Trophoblast cell (in vitro differentiated cells and primary cell): Measurements from ENCODE around the gene ARHGAP6.

ENCODE experiments used
- DNase-seq, 2 donors: peaks; one replicate each; pipeline ENCODE4 v3.0.0-alpha.2; 2016
- H2AFZ ChIP-seq: 2 replicates; pipeline ENCODE4 v1.6.1; 2013; ENCODE audit warnings: low read length, moderate library complexity, mild to moderate bottlenecking; ENCODE audit not compliant: insufficient read depth, poor library complexity
- H2AK5ac ChIP-seq: 2 replicates; pipeline ENCODE4 v1.6.1; 2013; ENCODE audit warnings: mild to moderate bottlenecking, low read length
- H2BK120ac ChIP-seq: 2 replicates; pipeline ENCODE4 v1.6.1; 2013; ENCODE audit warnings: low read length, mild to moderate bottlenecking, moderate library complexity; ENCODE audit not compliant: insufficient read depth, poor library complexity
- H2BK12ac ChIP-seq: 2 replicates; pipeline ENCODE4 v1.6.1; 2013; ENCODE audit warnings: mild to moderate bottlenecking, low read length, moderate library complexity
- H2BK5ac ChIP-seq: 2 replicates; pipeline ENCODE4 v1.6.1; 2013; ENCODE audit warnings: low read length, low read depth, moderate library complexity, mild to moderate bottlenecking; ENCODE audit not compliant: poor library complexity
- H3K14ac ChIP-seq: 2 replicates; pipeline ENCODE4 v1.6.1; 2013; ENCODE audit warnings: mild to moderate bottlenecking, low read length
- H3K18ac ChIP-seq: 2 replicates; pipeline ENCODE4 v1.6.1; 2013; ENCODE audit warnings: mild to moderate bottlenecking, low read length
- H3K23ac ChIP-seq: 2 replicates; pipeline ENCODE4 v1.6.1; 2013; ENCODE audit warnings: low read length
- H3K27ac ChIP-seq: 2 replicates; pipeline ENCODE4 v1.5.1; 2013; ENCODE audit warnings: low read depth, mild to moderate bottlenecking, inconsistent platforms, low read length, moderate library complexity
- H3K27me3 ChIP-seq: 2 replicates; pipeline ENCODE4 v1.6.1; 2013; ENCODE audit warnings: inconsistent platforms, mild to moderate bottlenecking, low read length, moderate library complexity; ENCODE audit not compliant: insufficient read depth
- H3K36me3 ChIP-seq, 2 experiments: 1 replicate in 1 of 2; 2 replicates in 1 of 2; pipeline ENCODE4 v1.6.1; 2013; ENCODE audit warnings: low read length in 2 of 2, mild to moderate bottlenecking in 2 of 2, moderate library complexity in 1 of 2; ENCODE audit not compliant: insufficient read depth in 2 of 2, control insufficient read depth in 1 of 2
- H3K4ac ChIP-seq: 2 replicates; pipeline ENCODE4 v1.6.1; 2013; ENCODE audit warnings: low read depth, mild to moderate bottlenecking, low read length, moderate library complexity
- H3K4me1 ChIP-seq, 2 experiments: 1 replicate in 1 of 2; 2 replicates in 1 of 2; pipeline ENCODE4 v1.6.1; 2013; ENCODE audit warnings: low read length in 2 of 2, mild to moderate bottlenecking in 2 of 2, moderate library complexity in 1 of 2; ENCODE audit not compliant: insufficient read depth in 2 of 2, control insufficient read depth in 1 of 2
- H3K4me2 ChIP-seq: 2 replicates; pipeline ENCODE4 v1.6.1; 2013; ENCODE audit warnings: inconsistent platforms, mild to moderate bottlenecking, low read length, moderate library complexity
- H3K4me3 ChIP-seq: 2 replicates; pipeline ENCODE4 v1.5.1; 2013; ENCODE audit warnings: mild to moderate bottlenecking, low read depth, low read length, inconsistent platforms
- H3K79me1 ChIP-seq: one replicate; pipeline ENCODE4 v1.6.1; 2013; ENCODE audit warnings: low read length
- H3K79me2 ChIP-seq: 2 replicates; pipeline ENCODE4 v1.6.1; 2013; ENCODE audit warnings: low read length, mild to moderate bottlenecking; ENCODE audit not compliant: control insufficient read depth, insufficient read depth, poor library complexity
- H3K9ac ChIP-seq: 2 replicates; pipeline ENCODE4 v1.6.1; 2013; ENCODE audit warnings: mild to moderate bottlenecking, low read length
- H3K9me3 ChIP-seq: 2 replicates; pipeline ENCODE4 v1.6.1; 2013; ENCODE audit warnings: low read depth, mild to moderate bottlenecking, control low read depth, inconsistent platforms, low read length; ENCODE audit not compliant: insufficient read depth
- H4K12ac ChIP-seq: 2 replicates; pipeline ENCODE4 v1.6.1; 2013; ENCODE audit warnings: low read depth, mild to moderate bottlenecking, low read length, moderate library complexity
- H4K8ac ChIP-seq: 2 replicates; pipeline ENCODE4 v1.6.1; 2013; ENCODE audit warnings: low read depth, mild to moderate bottlenecking, low read length, moderate library complexity
- H4K91ac ChIP-seq: one replicate; pipeline ENCODE4 v1.6.1; 2013; ENCODE audit warnings: low read depth, mild to moderate bottlenecking, low read length, moderate library complexity
- WGBS: extraction: QIAGEN DNeasy Blood & Tissue Kit; methylation state at CpG from one replicate; pipeline ENCODE4 v1.1.7; 2013; ENCODE audit warnings: missing lambda C conversion rate; ENCODE audit not compliant: insufficient read length, insufficient coverage; ENCODE audit errors: extremely low coverage; 5-methylcytosine and 5-hydroxymethylcytosine counted together

Gene ARHGAP6

GRCh38 chrX:11403631-11404030 lies 262.1 kb downstream of the ARHGAP6 start:
- no peaks in the 10 kb centered on the region for H3K36me3 ChIP-seq
- no peak overlapping the region for H3K9ac ChIP-seq
- no peaks in the 10 kb centered on the region for H3K79me2 ChIP-seq
- no peak overlapping the region for H2BK12ac ChIP-seq
- peaks cover 3% of the 10 kb centered on the region in 2 experiments for H3K4me1 ChIP-seq
- no peak overlapping the region for H2AFZ ChIP-seq
- no peak overlapping the region for H2BK5ac ChIP-seq
- H4K8ac ChIP-seq, result no peak overlapping the region
- H3K14ac ChIP-seq, result no peak overlapping the region
- no peaks in the 10 kb centered on the region for H3K9me3 ChIP-seq
- no peak overlapping the region for H2BK120ac ChIP-seq
- H3K4me3 ChIP-seq, result no peak overlapping the region
- H3K27me3 ChIP-seq, result no peaks in the 10 kb centered on the region
- H3K79me1 ChIP-seq, result peaks cover 1% of the 10 kb centered on the region
- H3K18ac ChIP-seq, result no peak overlapping the region
- H2AK5ac ChIP-seq, result no peak overlapping the region
- H4K91ac ChIP-seq, result no peak overlapping the region
- H3K23ac ChIP-seq, result no peak overlapping the region
- WGBS, result no CpG with 5 or more reads among the region's 3 CpGs
- no peak overlapping the region for H3K4me2 ChIP-seq
- no peak for DNase-seq
- H3K27ac ChIP-seq, result no peak overlapping the region
- no peak overlapping the region for H4K12ac ChIP-seq
- no peak overlapping the region for H3K4ac ChIP-seq

GRCh38 chrX:11401966-11402365 lies 263.8 kb downstream of the ARHGAP6 start:
- Histone ChIP-seq H3K4ac (no peak overlapping the region), H3K27me3 (no peaks in the 10 kb centered on the region), H2BK12ac (no peak overlapping the region), H3K36me3 (no peaks in the 10 kb centered on the region), H4K91ac (no peak overlapping the region), H4K8ac (no peak overlapping the region), H3K9me3 (no peaks in the 10 kb centered on the region), H3K79me1 (peaks cover 1% of the 10 kb centered on the region), H3K4me1 (peaks cover 3% of the 10 kb centered on the region in 2 experiments), H2BK5ac (no peak overlapping the region), H3K9ac (no peak overlapping the region), H3K4me2 (no peak overlapping the region), H3K18ac (no peak overlapping the region), H2AFZ (no peak overlapping the region), H3K79me2 (no peaks in the 10 kb centered on the region), H3K4me3 (no peak overlapping the region), H2BK120ac (no peak overlapping the region), H3K14ac (no peak overlapping the region), H2AK5ac (no peak overlapping the region), H3K23ac (no peak overlapping the region), H4K12ac (no peak overlapping the region), H3K27ac (no peak overlapping the region)
- peak in 1 of 2 donors; percentile 24 for DNase-seq
- whole genome bisulfite sequencing, result no CpG with 5 or more reads among the region's 2 CpGs

- Histone ChIP-seq H3K23ac (no peak overlapping the region), H2BK12ac (no peak overlapping the region), H3K9me3 (no peaks in the 10 kb centered on the region), H4K8ac (no peak overlapping the region), H3K4me2 (no peak overlapping the region), H2AK5ac (no peak overlapping the region), H3K27me3 (no peaks in the 10 kb centered on the region), H3K36me3 (no peaks in the 10 kb centered on the region), H3K4ac (no peak overlapping the region), H3K79me1 (no peaks in the 10 kb centered on the region), H3K9ac (no peak overlapping the region), H3K18ac (no peak overlapping the region), H3K4me3 (no peak overlapping the region), H4K12ac (no peak overlapping the region), H2AFZ (no peak overlapping the region), H2BK120ac (no peak overlapping the region), H3K27ac (no peak overlapping the region), H4K91ac (no peak overlapping the region), H2BK5ac (no peak overlapping the region), H3K4me1 (no peaks in the 10 kb centered on the region), H3K79me2 (no peaks in the 10 kb centered on the region), H3K14ac (no peak overlapping the region)
- WGBS, result no CpG with 5 or more reads among the region's 2 CpGs
- no peak for DNase-seq
Observed at GRCh38 chrX:11399489-11400094, 266.1 kb downstream of the ARHGAP6 start.

GRCh38 chrX:11398785-11399184 lies 266.9 kb downstream of the ARHGAP6 start:
- no peak overlapping the region for H4K91ac ChIP-seq
- no peak overlapping the region for H2AK5ac ChIP-seq
- no peak overlapping the region for H3K4me3 ChIP-seq
- no peaks in the 10 kb centered on the region for H3K9me3 ChIP-seq
- H3K4ac ChIP-seq, result no peak overlapping the region
- no peak overlapping the region for H4K12ac ChIP-seq
- H2BK12ac ChIP-seq, result no peak overlapping the region
- no peak overlapping the region for H2BK5ac ChIP-seq
- H3K27ac ChIP-seq, result no peak overlapping the region
- DNase-seq, result no peak
- H3K23ac ChIP-seq, result no peak overlapping the region
- no peak overlapping the region for H3K18ac ChIP-seq
- H3K27me3 ChIP-seq, result no peaks in the 10 kb centered on the region
- H3K4me1 ChIP-seq, result no peaks in the 10 kb centered on the region
- H3K14ac ChIP-seq, result no peak overlapping the region
- H2BK120ac ChIP-seq, result no peak overlapping the region
- H3K9ac ChIP-seq, result no peak overlapping the region
- no peak overlapping the region for H3K4me2 ChIP-seq
- H4K8ac ChIP-seq, result no peak overlapping the region
- H3K36me3 ChIP-seq, result no peaks in the 10 kb centered on the region
- no CpG with 5 or more reads among the region's 1 CpG for WGBS
- no peaks in the 10 kb centered on the region for H3K79me1 ChIP-seq
- no peaks in the 10 kb centered on the region for H3K79me2 ChIP-seq
- H2AFZ ChIP-seq, result no peak overlapping the region
